ENCODE data around the gene PLA2G7.
A peak's percentile ranks its signal among the peaks of the same experiment; 100 is the strongest.
"Not testable (repeated sequence)": the region's sequence is repeated elsewhere in the genome, so short reads cannot be mapped to it uniquely, and the experiment has no call there.

The PLA2G7 gene

DNA sequence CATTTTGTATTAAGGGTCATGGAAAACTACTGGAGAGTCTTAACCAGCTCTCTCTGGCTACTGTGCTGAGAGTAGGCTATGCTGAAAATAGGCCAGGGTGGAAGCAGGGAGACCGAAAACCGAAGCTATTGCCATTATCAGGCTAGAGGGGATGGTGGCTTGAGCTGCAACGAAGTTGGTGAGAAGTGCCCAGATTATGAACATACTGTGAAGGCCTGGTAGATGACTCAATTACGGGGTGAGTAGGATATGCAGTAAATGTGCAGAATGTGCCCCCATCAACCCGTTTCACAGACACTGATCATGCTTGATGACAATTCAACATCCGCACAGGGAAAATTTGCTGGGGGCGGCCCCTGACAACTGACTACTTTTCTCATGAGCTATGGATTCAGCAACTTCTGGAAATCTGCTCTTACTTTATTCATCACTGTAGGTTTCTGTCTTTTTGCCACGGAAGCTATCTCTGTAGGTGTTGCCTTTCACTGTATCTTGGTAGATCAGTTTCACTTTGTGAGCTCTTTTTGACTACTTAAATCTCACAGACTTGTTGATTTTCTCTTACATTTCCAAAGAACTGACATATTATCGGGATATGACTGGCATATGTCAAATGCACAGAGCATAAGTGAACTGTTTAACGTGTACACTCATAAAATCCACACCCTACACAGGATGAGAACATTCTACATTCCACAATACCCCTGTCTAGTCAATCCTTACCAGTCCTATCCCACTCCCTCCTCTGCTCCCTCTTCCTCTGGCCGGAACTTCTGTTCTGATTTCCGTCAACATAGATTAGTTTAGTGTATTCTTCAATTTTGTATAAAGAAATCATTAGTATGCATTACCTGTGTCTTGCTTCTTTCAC lies 42.5 kb upstream of the PLA2G7 start:
- H3K79me2 ChIP-seq (ENCODE audit: low read length): no peaks in the 10 kb centered on the region
- 0 out of 2 replicates have a peak, but pooled peaks cover 5% of the 10 kb centered on the region for H3K27me3 ChIP-seq (ENCODE audit: low read depth, low read length)
- H4K20me1 ChIP-seq (ENCODE audit: insufficient read depth, low read length): no peaks in the 10 kb centered on the region
- H3K9ac ChIP-seq (ENCODE audit: low read length): no peak overlapping the region
- H2AFZ ChIP-seq (ENCODE audit: low read depth, low read length): no peak overlapping the region
- H3K4me2 ChIP-seq (ENCODE audit: low read length): no peak overlapping the region
- peaks cover 14% of the 10 kb centered on the region for H3K4me1 ChIP-seq (ENCODE audit: low read length)
- no peaks in the 10 kb centered on the region for H3K36me3 ChIP-seq (replicated peaks; ENCODE audit: low read depth, low read length)
- TF ChIP-seq EZH2phosphoT487 (IDR thresholded peaks at IDR 0.05; ENCODE audit: low read depth): no peak
- TF ChIP-seq, protein P1, sequence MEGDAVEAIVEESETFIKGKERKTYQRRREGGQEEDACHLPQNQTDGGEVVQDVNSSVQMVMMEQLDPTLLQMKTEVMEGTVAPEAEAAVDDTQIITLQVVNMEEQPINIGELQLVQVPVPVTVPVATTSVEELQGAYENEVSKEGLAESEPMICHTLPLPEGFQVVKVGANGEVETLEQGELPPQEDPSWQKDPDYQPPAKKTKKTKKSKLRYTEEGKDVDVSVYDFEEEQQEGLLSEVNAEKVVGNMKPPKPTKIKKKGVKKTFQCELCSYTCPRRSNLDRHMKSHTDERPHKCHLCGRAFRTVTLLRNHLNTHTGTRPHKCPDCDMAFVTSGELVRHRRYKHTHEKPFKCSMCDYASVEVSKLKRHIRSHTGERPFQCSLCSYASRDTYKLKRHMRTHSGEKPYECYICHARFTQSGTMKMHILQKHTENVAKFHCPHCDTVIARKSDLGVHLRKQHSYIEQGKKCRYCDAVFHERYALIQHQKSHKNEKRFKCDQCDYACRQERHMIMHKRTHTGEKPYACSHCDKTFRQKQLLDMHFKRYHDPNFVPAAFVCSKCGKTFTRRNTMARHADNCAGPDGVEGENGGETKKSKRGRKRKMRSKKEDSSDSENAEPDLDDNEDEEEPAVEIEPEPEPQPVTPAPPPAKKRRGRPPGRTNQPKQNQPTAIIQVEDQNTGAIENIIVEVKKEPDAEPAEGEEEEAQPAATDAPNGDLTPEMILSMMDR (IDR thresholded peaks at IDR 0.05; ENCODE audit: low read depth, low read length): no peak
- no peaks in the 10 kb centered on the region for H3K9me3 ChIP-seq (ENCODE audit: insufficient read depth, low read length)
- H3K27ac ChIP-seq (ENCODE audit: low read length): no peak overlapping the region
- H3K4me3 ChIP-seq (ENCODE audit: low read length): no peak overlapping the region

DNA sequence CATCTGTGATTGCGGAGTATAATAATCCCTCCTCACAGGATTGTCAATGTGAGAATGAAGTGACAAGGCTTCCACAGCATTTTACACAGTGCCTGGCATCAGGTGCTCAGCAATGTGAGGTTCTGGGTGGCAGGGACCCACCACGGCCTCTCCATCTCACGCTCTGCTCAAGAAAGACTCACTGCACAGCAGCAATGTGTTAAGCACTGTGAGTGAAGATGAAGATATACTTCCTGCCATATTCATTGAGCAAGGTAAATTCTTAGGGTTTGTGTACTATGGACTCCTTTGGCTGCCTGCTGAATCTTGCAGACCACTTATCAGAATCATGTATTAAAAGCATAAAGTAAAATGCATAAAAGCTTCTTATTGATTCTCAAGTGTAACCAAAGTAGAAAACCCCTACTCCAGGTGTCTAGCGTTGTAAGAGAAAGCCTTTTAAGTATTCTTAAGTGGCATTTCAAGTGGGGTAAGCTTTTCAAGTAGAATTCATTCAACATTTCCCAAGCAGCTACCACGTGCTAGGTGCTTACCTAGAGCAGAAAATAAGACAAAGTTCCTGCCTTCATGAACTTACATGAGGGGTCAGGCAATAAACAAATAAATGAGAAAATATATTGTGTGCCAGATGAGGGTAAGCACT lies 41.0 kb upstream of the PLA2G7 start:
- no peak overlapping the region for H3K27ac ChIP-seq (ENCODE audit: low read length)
- H3K9ac ChIP-seq (ENCODE audit: low read length): no peak overlapping the region
- 0 out of 2 replicates have a peak, but pooled peaks cover 5% of the 10 kb centered on the region for H3K27me3 ChIP-seq (ENCODE audit: low read depth, low read length)
- no peaks in the 10 kb centered on the region for H3K9me3 ChIP-seq (ENCODE audit: insufficient read depth, low read length)
- TF ChIP-seq EZH2phosphoT487 (IDR thresholded peaks at IDR 0.05; ENCODE audit: low read depth): no peak
- TF ChIP-seq, protein P1 (IDR thresholded peaks at IDR 0.05; ENCODE audit: low read depth, low read length): no peak
- H4K20me1 ChIP-seq (ENCODE audit: insufficient read depth, low read length): no peaks in the 10 kb centered on the region
- H3K36me3 ChIP-seq (replicated peaks; ENCODE audit: low read depth, low read length): no peaks in the 10 kb centered on the region
- H3K4me3 ChIP-seq (ENCODE audit: low read length): no peak overlapping the region
- no peaks in the 10 kb centered on the region for H3K79me2 ChIP-seq (ENCODE audit: low read length)
- peaks cover 27% of the 10 kb centered on the region for H3K4me1 ChIP-seq (ENCODE audit: low read length)
- no peak overlapping the region for H3K4me2 ChIP-seq (ENCODE audit: low read length)
- H2AFZ ChIP-seq (ENCODE audit: low read depth, low read length): no peak overlapping the region

DNA sequence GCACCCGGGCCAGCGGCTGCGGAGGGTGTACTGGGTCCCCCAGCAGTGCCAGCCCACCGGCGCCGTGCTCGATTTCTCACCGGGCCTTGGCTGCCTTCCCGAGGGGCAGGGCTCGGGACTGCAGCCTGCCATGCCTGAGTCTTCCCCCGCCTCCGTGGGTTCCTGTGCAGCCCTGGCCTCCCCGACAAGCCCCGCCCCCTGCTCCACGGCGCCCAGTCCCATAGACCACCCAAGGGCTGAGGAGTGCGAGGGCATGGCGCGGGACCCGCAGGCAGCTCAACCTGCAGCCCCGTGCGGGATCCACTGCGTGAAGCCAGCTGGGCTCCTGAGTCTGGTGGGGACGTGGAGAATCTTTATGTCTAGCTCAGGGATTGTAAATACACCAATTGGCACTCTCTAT lies 39.6 kb upstream of the PLA2G7 start:
- not testable (repeated sequence) for H3K4me3 ChIP-seq (ENCODE audit: low read length); H3K9me3 ChIP-seq (ENCODE audit: insufficient read depth, low read length); H3K79me2 ChIP-seq (ENCODE audit: low read length); H3K4me2 ChIP-seq (ENCODE audit: low read length); H3K27ac ChIP-seq (ENCODE audit: low read length); H3K36me3 ChIP-seq (replicated peaks; ENCODE audit: low read depth, low read length); H4K20me1 ChIP-seq (ENCODE audit: insufficient read depth, low read length); H3K9ac ChIP-seq (ENCODE audit: low read length); H2AFZ ChIP-seq (ENCODE audit: low read depth, low read length); H3K27me3 ChIP-seq (ENCODE audit: low read depth, low read length)
- peaks cover 27% of the 10 kb centered on the region for H3K4me1 ChIP-seq (ENCODE audit: low read length)

DNA sequence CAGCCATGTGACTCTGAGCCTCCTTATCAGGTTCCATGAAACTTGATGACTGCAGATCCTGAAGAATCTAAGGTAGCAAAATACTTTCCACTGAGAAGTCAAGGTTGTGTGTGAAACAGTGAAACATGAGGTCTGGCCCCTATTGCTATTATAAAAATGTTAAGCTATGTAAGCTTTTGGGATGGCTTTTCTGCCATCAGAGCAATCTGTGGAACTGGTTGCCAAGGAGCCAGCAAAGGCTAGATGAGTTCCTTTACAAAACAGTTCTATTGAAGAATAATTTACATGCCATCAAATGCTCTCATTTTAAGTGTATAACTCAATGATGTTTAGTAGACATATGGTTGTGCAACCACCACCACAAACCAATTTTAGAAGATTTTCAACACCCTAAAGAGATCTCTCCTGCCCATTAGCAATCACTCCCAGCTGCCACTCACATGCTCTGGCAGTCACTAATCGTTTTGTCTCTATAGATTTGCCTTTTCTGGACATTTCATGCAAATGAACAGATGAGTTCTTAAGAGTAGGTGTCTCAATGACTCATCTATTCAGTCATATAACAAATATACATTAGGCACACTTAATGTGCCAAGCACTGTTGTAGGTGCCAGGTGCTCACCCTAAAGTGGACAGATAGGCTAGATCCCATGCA lies 38.2 kb upstream of the PLA2G7 start:
- Histone ChIP-seq H3K36me3 (replicated peaks; ENCODE audit: low read depth, low read length) (no peaks in the 10 kb centered on the region), H3K9me3 (ENCODE audit: insufficient read depth, low read length) (no peaks in the 10 kb centered on the region), H3K79me2 (ENCODE audit: low read length) (no peaks in the 10 kb centered on the region), H2AFZ (ENCODE audit: low read depth, low read length) (0 out of 2 replicates have a peak overlapping the region, but pooled peaks have one; percentile 0), H3K4me3 (ENCODE audit: low read length) (no peak overlapping the region), H3K27ac (ENCODE audit: low read length) (peak overlapping the region; percentile 55), H3K9ac (ENCODE audit: low read length) (no peak overlapping the region), H3K4me1 (ENCODE audit: low read length) (peaks cover 27% of the 10 kb centered on the region), H3K27me3 (ENCODE audit: low read depth, low read length) (no peaks in the 10 kb centered on the region), H3K4me2 (ENCODE audit: low read length) (peak overlapping the region; percentile 51), H4K20me1 (ENCODE audit: insufficient read depth, low read length) (no peaks in the 10 kb centered on the region)
- TF ChIP-seq, protein P1 (IDR thresholded peaks at IDR 0.05; ENCODE audit: low read depth, low read length): no peak
- TF ChIP-seq EZH2phosphoT487 (IDR thresholded peaks at IDR 0.05; ENCODE audit: low read depth): no peak

Data from OCI-LY3 (cell line).